ENCODE measurements around the gene MKKS. TPM values are rescaled to one million over a fixed set of nuclear protein-coding genes. Genes with fewer than 3 reads are reported as not detected.

Gene MKKS
- total and polyA plus RNA-seq, 10 of the 15 experiments (the other 5 are each of a cell fraction or from before 2014, with no cell fraction given): 4.3 to 17.9 (median 7.7) TPM

- no peak for TF ChIP-seq MTA3 (IDR thresholded peaks at IDR 0.05; ENCODE audit: borderline replicate concordance, low read length)
- TF ChIP-seq NR2C1 (IDR thresholded peaks at IDR 0.05): peak; percentile 84
- peak; percentile 38; the same call in 1 of the 2 replicates for TF ChIP-seq POLR2AphosphoS5 (IDR thresholded peaks at IDR 0.05; ENCODE audit: low read length)
- TF ChIP-seq, protein P1, sequence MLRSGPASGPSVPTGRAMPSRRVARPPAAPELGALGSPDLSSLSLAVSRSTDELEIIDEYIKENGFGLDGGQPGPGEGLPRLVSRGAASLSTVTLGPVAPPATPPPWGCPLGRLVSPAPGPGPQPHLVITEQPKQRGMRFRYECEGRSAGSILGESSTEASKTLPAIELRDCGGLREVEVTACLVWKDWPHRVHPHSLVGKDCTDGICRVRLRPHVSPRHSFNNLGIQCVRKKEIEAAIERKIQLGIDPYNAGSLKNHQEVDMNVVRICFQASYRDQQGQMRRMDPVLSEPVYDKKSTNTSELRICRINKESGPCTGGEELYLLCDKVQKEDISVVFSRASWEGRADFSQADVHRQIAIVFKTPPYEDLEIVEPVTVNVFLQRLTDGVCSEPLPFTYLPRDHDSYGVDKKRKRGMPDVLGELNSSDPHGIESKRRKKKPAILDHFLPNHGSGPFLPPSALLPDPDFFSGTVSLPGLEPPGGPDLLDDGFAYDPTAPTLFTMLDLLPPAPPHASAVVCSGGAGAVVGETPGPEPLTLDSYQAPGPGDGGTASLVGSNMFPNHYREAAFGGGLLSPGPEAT (IDR thresholded peaks at IDR 0.05; ENCODE audit: low read depth): peak; percentile 94
- TF ChIP-seq WRNIP1 (IDR thresholded peaks at IDR 0.05; ENCODE audit: borderline replicate concordance, low read depth, low read length): no peak; the same call in 1 of the 2 replicates
- TF ChIP-seq TCF3 (IDR thresholded peaks at IDR 0.05; ENCODE audit: borderline replicate concordance, insufficient read depth, low read depth, low read length): 0 out of 2 replicates have a peak, but pooled peaks have one; percentile 2
- TF ChIP-seq TAF1 (IDR thresholded peaks at IDR 0.05; ENCODE audit: borderline replicate concordance, low read depth, low read length): peak; percentile 53; the same call in 1 of the 2 replicates
- TF ChIP-seq CREB1 (IDR thresholded peaks at IDR 0.05; ENCODE audit: low read depth): peak; percentile 68
- TF ChIP-seq FOS (IDR thresholded peaks at IDR 0.05; ENCODE audit: borderline replicate concordance, extremely low read depth, insufficient read length): no peak
- peak; percentile 41; the same call in 1 of the 2 replicates for TF ChIP-seq SMAD5 (IDR thresholded peaks at IDR 0.05; ENCODE audit: low read depth)
- no peak for TF ChIP-seq SPI1 (IDR thresholded peaks at IDR 0.05; ENCODE audit: borderline replicate concordance, insufficient read depth, low read depth, low read length)
- TF ChIP-seq, protein P2, sequence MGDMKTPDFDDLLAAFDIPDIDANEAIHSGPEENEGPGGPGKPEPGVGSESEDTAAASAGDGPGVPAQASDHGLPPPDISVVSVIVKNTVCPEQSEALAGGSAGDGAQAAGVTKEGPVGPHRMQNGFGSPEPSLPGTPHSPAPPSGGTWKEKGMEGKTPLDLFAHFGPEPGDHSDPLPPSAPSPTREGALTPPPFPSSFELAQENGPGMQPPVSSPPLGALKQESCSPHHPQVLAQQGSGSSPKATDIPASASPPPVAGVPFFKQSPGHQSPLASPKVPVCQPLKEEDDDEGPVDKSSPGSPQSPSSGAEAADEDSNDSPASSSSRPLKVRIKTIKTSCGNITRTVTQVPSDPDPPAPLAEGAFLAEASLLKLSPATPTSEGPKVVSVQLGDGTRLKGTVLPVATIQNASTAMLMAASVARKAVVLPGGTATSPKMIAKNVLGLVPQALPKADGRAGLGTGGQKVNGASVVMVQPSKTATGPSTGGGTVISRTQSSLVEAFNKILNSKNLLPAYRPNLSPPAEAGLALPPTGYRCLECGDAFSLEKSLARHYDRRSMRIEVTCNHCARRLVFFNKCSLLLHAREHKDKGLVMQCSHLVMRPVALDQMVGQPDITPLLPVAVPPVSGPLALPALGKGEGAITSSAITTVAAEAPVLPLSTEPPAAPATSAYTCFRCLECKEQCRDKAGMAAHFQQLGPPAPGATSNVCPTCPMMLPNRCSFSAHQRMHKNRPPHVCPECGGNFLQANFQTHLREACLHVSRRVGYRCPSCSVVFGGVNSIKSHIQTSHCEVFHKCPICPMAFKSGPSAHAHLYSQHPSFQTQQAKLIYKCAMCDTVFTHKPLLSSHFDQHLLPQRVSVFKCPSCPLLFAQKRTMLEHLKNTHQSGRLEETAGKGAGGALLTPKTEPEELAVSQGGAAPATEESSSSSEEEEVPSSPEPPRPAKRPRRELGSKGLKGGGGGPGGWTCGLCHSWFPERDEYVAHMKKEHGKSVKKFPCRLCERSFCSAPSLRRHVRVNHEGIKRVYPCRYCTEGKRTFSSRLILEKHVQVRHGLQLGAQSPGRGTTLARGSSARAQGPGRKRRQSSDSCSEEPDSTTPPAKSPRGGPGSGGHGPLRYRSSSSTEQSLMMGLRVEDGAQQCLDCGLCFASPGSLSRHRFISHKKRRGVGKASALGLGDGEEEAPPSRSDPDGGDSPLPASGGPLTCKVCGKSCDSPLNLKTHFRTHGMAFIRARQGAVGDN (IDR thresholded peaks at IDR 0.05): peak; percentile 98
- TF ChIP-seq TARDBP (IDR thresholded peaks at IDR 0.05; ENCODE audit: borderline replicate concordance): 0 out of 2 replicates have a peak, but pooled peaks have one; percentile 3
- no peak for TF ChIP-seq PRDM15 (CRISPR knock-in tag; IDR thresholded peaks at IDR 0.05)
- TF ChIP-seq ZBTB4 (CRISPR knock-in tag; IDR thresholded peaks at IDR 0.05): no peak
These were observed at the start of gene MKKS (continued) for GRCh38 chr20:10433623-10434466.

Data from GM12878 (cell line).